ENCODE measurements around the gene SLC7A8.

Gene SLC7A8

GRCh38 chr14:23129759-23130316, 53.6 kb downstream of the SLC7A8 start:
- DNase-seq (ENCODE audit: low read depth) = no peak

- DNase-seq (ENCODE audit: low read depth) = no peak
These were observed 54.3 kb downstream of the SLC7A8 start for GRCh38 chr14:23128969-23129758.

GRCh38 chr14:23127861-23128260, 55.6 kb downstream of the SLC7A8 start:
- no peak for DNase-seq (ENCODE audit: low read depth)

GRCh38 chr14:23126548-23127278, 56.7 kb downstream of the SLC7A8 start:
- DNase-seq (ENCODE audit: low read depth) = no peak

- DNase-seq (ENCODE audit: low read depth) = no peak
These were observed 57.4 kb downstream of the SLC7A8 start for GRCh38 chr14:23125933-23126524.

GRCh38 chr14:23125011-23125410, 58.4 kb downstream of the SLC7A8 start:
- no peak for DNase-seq (ENCODE audit: low read depth)

- no peak for DNase-seq (ENCODE audit: low read depth)
These were observed 59.0 kb downstream of the SLC7A8 start for GRCh38 chr14:23124337-23124954.

GRCh38 chr14:23123419-23123818, 60.0 kb downstream of the SLC7A8 start:
- no peak for DNase-seq (ENCODE audit: low read depth)

- DNase-seq (ENCODE audit: low read depth) = no peak
These were observed 61.4 kb downstream of the SLC7A8 start for GRCh38 chr14:23122086-23122485.

GRCh38 chr14:23121361-23121771, 62.1 kb downstream of the SLC7A8 start:
- DNase-seq (ENCODE audit: low read depth) = no peak

GRCh38 chr14:23120541-23121251, 62.8 kb downstream of the SLC7A8 start:
- DNase-seq (ENCODE audit: low read depth) = peak; percentile 73

GRCh38 chr14:23119363-23120327, 63.8 kb downstream of the SLC7A8 start:
- DNase-seq (ENCODE audit: low read depth) = no peak

- no peak for DNase-seq (ENCODE audit: low read depth)
These were observed 64.7 kb downstream of the SLC7A8 start, which contains the start of gene CEBPE for GRCh38 chr14:23118506-23119362. TSS of gene CEBPE (minus strand) at chr14:23119255. CDS start at chr14:23119091, 164 bp downstream.

GRCh38 chr14:23117371-23118020, 66.0 kb downstream of the SLC7A8 start:
- no peak for DNase-seq (ENCODE audit: low read depth)

- DNase-seq (ENCODE audit: low read depth) = no peak
These were observed 67.5 kb downstream of the SLC7A8 start for GRCh38 chr14:23115918-23116317.

- DNase-seq (ENCODE audit: low read depth) = peak; percentile 71
These were observed 68.3 kb downstream of the SLC7A8 start for GRCh38 chr14:23115039-23115731.

- DNase-seq (ENCODE audit: low read depth) = no peak
These were observed 68.8 kb downstream of the SLC7A8 start for GRCh38 chr14:23114669-23115038.

GRCh38 chr14:23114120-23114458, 69.4 kb downstream of the SLC7A8 start:
- no peak for DNase-seq (ENCODE audit: low read depth)

Measured in fibroblast of the conjunctiva (primary cell).